HG03066 (cell line): ENCODE data around the gene OR4M1.
"Not testable (repeated sequence)": the region's sequence is repeated elsewhere in the genome, so short reads cannot be mapped to it uniquely, and the experiment has no call there.

ENCODE experiments used
- ATAC-seq: cut with Tn5 transposase; IDR thresholded peaks from one replicate; pipeline ENCODE4 v1.9.1; 2021; ENCODE audit warnings: low read depth; ENCODE audit not compliant: unreplicated experiment

Gene OR4M1

GRCh38 chr14:19819879-19820278 lies 46.6 kb downstream of the OR4M1 start:
- not testable (repeated sequence) for ATAC-seq

- ATAC-seq: not testable (repeated sequence)
Measured at GRCh38 chr14:19821016-19821415, 47.7 kb downstream of the OR4M1 start.

- ATAC-seq: no peak
Measured at GRCh38 chr14:19823178-19823577, 49.9 kb downstream of the OR4M1 start.

GRCh38 chr14:19823765-19824164 lies 50.5 kb downstream of the OR4M1 start:
- no peak for ATAC-seq

GRCh38 chr14:19827626-19828244 lies 54.4 kb downstream of the OR4M1 start:
- not testable (repeated sequence) for ATAC-seq

GRCh38 chr14:19828314-19828713 lies 55.0 kb downstream of the OR4M1 start:
- no peak for ATAC-seq
